HG03575 (cell line): ENCODE measurements around the gene EVA1A.

Source experiments
- ATAC-seq: cut with Tn5 transposase; IDR thresholded peaks from one replicate; pipeline ENCODE4 v1.9.1; 2021; ENCODE audit not compliant: unreplicated experiment, insufficient number of reproducible peaks, low FRiP score; ENCODE audit errors: extremely low read depth

Gene EVA1A

DNA sequence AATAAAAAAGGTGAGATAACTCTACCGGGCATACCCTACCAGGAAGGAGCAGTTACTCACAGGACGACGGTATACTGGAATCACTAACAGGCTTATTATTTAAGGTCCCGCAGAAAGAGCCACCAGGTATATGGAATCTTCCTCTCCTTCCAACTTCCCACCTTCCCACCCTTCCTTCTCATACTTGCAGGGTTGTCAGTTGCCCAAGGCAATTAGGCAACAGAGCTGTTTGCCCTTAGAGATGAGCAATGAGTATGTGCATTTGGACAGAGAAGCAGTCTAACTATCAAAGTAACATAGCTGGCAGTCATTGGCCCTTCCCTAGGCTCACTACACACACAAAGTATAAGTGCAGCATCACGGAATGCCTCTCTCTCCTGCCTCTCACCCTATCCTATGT is 32.1 kb upstream of the EVA1A start:
- no peak for ATAC-seq

DNA sequence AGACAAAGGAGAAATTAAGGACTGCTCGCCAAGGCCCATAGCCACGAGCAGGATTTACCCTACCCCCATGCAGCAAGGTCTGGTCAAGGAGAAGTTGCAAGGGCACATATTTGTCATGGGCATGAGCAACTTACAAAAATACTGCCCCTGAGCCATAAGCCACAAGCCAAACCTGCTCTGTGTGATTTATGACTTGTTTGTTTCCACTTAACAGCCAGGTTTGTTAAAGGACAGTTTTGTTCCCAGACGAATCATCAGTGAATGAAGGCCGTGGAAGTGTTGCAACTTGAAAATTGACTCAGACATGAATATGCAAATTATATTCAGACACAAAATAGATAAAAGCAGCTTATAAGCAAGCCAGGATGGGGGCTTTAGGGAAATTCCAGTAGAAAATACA is 31.3 kb upstream of the EVA1A start:
- ATAC-seq, result no peak

DNA sequence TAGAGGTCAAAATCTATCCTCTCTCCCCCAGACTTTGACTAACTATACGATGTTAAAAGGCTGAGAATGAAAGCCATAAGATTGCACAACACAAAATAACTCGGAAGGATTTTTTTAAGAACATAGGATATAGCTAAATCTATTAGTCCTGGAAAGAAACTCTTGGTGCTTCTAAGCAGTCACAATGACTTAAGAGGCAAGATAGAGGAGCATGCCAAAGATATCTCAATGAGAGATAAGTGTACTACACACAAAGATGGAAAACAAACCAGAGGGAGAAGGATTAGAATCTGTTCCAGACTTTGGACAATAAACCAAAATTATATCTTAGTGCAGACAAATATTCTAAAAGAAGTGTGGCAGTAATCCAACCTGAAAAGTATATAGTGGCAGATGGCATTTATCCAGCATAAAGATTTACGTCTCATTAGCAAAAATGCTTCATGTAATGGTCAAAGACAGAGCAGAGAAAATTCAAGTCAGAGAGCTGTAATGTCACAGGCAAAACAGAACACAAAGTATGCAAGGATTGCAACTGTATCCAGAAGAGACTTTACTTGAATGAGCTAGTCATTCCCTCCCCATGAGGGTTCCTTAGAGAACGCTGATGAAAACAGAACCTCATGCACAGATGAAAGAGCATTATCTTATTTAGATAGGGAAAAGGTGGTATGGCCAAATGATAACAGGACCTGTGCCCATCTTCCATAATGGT is 28.8 kb upstream of the EVA1A start:
- no peak for ATAC-seq

DNA sequence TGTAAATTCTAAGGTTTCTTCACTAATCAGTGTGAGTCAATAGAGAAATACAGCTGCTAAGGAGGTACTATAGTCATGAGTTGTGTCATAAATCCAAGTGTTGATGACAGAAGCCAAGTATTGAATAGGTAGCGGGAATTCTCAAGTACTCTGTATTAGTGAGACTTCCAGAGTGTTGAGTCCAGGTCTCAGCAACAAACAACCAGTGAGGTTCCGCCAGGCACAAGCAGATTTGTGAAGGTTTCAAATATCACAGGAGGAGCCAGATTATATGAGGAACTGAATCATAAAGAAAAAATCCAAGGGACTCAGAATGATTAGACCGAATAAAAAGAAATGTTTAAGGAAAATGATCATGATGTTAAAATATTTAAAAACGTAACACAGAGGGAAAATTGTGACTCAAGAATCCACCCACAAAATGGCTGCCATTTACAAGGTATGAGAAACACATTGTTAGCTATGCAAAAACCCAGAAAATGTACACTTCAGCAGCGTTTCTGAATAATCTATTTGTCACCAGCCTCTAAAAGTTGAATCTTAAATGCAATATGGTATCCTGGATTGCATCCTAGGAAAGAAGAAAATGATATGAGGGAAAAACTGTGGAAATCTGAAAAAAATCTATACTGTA is 27.3 kb upstream of the EVA1A start:
- no peak for ATAC-seq

DNA sequence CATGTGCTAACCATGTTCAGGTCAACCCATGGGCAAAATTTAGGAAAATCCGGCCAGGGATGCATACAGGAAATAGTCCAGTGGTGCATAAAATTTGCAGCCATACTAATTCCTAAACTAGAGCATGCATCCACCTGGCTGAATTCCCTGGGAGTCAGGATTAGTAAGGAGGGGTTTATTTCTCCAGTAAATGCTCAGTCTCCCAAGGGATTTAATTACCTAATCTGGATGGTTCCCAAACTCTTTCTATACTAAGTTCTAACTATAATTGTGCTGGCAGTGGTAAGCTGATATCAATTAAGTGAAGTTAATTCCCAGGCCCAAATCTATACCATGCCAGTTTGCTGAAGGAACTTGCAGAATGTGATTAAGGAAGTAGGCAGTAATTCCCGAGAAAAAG is 26.2 kb upstream of the EVA1A start:
- ATAC-seq, result no peak

DNA sequence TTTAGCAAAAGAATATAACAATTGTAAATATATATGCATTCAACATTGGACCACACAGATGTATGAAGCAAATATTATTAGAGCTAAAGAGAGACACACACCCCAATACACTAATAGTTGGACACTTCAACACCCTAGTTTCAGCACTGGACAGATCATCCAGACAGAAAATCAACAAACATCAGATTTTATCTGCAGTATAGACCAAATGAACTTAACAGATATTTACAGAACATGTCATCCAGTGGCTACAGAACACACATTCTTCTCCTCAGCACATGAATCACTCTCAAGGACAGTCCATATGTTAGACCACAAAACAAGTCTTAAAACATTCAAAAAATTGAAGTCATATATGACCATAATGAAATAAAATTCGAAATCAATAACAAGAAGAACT is 22.1 kb upstream of the EVA1A start:
- no peak for ATAC-seq

DNA sequence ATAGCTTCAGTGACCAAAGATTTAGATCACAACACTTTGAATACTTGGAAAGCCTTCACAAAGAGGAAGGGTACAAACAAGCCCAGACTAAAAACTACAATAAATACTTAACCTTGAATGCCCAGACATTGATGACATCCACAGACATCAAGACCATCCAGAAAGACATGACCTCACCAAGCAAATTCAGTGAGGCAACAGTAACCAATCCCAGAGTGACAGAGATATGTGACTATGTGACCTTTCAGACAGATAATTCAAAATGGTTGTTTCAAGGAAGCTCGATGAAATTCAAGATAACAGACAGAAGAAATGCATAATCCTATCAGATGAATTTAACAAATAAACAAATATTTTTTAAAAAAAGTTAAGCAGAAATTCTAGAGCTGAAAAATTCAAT is 19.9 kb upstream of the EVA1A start:
- no peak for ATAC-seq

DNA sequence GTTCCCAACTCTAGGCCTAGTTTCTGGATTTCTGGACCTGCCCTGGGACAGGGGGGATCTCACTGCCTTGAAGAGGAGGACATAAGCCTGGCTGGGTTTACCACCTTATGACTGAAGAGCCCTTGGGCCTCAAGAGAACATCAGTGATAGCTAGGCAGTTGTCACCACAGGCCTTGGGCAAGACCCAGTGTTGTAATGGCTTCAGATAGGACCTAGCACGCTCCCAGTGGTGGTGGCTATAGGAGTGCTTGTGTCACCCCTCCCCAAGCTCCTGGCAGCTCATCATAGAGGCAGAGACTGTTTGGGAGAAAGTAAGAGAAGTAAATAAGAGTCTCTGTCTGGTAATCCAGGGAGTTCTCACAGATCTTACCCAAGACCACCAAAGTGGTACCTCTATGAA is 19.4 kb upstream of the EVA1A start:
- no peak for ATAC-seq

DNA sequence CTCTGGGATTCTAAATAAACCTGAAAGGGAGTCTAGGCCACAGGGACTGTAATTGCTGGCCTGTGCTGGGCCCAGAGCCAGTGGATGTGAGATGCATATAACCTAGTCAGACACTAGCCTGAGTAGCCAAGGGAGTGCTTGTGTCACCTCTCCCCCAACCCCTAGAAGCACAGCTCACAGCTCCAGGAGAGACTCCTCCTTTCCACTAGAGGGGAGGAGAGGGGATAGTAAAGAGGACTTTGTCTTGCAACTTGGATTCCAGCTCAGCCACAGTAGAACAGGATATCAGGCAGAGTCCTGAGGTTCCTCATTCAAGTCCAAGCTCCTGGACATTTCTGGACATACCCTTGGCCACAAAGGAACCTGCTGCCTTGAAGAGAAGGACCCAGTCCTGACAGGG is 18.4 kb upstream of the EVA1A start:
- no peak for ATAC-seq

DNA sequence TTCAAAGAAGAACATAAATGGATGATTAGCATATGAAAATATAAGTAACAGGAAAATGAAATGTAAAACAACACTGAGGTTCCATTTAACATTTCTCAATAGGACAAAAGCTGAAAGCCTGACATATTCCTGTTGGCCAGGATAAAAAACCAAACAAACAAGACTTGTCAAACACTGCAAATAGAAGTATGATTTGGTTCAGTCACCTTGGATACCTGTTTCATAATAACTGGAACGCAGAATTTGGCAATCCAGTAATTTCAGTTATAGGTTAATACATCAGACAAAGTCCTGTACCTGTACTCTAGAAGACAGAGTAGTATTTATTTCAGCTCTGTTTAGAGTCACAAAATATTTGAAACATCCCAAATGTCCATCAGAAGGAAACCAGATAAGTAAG is 16.5 kb upstream of the EVA1A start:
- ATAC-seq, result no peak

DNA sequence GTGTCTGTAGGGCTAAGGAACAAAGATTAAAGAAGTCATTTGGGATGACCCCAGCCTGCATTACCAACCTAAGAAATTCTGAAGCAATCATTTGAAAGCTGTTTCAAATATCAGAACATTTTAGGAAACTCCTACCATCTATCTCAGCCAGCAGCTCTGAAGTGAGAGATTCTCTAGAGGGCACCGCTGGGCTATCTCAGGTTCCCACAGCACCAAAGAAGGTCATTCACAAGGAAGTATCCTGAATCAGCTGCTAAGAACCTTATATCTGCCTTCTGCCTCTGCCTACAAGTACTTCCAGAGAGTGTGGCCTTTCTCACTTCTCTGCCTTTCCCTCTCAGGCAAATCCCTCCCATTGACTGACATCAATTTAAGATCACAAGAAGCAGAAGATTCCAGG is 13.4 kb upstream of the EVA1A start:
- no peak for ATAC-seq

DNA sequence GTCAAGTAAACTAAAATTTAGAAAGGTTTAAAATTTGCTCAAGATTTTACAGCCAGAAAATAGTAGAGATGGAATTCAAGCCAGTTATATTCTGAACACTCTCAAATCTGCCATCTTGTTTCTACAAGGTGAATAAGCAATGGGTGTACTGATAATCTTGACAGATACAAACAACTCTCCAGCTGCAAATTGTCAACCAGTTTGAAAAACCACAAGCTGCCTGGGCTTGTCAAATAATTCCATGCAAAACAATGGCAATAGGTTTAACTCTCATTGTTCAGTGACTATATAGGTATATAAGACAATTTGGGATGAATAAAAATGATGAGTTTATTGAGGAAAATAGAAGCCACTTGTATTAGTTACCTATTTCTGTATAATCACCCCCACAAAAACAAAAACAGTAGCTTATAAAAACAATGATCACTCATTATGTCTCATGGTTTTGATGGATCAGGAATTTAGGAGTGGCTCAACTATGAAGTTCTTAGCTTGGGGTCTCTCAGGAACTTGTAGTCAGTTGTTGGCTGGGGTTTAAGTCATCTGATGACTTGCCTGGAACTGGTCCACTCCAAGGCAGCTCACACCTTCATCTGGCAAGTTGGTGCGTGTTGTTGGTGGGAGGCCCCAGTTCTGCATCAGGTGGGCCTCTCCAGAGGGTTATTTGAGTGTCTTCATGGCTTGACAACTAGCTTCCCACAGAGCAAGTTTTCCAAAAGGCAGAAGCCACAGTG is 12.6 kb upstream of the EVA1A start:
- ATAC-seq, result no peak

DNA sequence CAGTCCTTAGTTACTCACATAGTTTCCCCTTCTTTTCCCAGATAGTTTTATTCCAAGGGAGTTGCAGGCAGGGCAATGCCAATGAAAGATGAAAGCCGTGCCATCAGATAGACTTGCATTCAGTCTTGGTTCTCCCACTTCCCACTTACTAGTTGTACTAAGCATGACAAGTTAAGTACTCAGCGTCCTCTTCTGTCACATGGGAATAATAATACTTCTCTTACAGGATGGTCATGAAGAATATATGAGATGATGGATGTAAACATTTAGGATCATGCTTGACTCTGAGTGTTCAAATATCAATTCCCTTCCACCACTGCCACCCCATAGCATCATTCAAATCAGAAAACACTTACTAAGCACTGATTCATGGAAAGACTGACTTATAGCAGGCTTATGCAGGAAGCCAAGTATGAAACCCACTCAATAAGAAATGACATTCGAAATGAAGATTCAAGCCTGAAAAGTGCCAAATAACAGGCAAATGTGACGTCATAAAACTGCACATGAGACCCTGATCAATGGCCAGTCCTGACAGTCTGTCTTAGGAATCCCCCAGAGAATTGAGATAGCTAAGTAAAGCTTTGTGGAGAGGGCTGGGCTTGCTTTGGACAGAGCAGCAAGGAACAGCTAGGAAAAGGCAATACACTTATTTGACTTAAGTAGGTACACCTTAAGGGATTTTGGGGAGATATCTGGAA is 11.1 kb upstream of the EVA1A start:
- no peak for ATAC-seq

DNA sequence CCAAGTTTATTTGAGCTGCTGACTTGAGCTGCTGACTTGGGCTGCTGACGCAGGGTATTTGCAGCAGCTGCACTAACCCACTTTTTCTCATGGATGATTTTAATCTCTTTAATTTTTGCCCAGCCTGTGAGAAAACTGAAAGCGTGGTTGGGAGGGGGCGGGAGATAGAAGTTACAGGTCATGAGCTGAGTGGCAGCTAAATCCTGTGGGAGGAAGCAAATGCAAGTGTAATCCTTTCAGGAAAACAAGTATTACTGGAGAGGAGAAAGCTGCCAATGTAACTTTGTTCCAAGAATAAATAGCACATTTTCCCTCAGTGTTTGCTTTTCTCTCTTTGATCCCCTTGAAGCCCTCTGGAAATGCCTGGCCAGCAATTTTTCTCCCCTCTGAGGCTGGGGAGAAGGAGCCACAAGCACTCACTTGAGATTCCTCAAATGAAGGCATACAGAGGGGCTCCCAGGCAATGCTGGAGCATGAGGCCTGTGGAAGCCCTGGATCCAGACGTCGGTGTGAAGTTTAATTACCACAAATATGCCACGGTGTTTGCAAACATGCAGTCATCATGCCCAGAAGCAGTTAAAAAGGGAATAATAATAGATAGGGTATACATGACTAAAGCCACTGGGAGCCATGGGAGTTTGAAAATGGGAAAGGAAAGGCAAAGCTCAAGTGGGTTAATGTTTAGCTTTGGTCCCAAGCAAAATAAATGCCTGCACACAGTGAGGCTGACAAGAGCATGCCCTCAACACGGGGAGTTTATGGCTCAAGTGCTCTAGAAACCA is 10.4 kb upstream of the EVA1A start:
- no peak for ATAC-seq

DNA sequence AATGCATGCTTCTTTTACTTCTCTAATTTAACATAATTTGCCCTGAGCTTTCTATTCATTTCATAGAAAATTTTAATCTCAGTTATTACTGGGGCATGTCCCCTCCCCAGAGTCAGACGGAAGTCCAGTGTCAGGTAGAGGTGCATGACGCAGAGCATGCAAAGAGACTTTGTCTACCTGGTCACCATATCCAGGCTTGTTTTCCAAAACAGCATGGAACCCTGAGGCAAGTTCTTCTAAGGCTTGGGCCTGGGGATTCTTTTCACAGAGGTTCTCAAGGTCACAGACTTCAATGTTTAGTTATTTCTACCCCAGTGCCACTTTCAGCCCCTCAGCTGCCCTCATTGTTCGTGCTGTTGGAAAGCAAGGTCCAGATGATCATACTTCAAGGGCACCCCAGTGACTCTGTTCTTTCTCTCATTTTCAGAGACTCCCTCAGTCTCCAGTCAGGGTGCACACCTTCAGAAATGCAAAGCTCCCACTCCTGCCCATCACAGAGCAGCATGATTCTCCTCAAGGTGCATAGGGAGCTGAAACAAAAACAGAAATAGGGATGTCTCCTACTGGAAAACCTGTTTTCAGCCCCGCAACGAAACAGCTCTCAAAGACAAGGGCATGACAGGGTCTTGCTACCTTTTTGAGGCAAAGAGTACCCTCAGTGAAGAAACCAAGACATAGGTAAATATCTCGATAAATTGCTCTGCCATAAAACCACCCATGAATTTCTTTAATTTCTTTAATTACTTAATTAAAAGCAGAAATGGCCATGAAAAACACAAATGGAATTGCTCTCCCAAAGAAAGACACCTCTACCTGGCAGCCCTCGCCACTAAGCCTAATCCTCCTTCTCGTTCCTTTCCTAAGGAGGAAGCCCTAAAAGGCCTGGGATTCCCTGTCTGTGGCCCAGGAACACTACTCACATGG is 9.5 kb upstream of the EVA1A start:
- ATAC-seq, result no peak

DNA sequence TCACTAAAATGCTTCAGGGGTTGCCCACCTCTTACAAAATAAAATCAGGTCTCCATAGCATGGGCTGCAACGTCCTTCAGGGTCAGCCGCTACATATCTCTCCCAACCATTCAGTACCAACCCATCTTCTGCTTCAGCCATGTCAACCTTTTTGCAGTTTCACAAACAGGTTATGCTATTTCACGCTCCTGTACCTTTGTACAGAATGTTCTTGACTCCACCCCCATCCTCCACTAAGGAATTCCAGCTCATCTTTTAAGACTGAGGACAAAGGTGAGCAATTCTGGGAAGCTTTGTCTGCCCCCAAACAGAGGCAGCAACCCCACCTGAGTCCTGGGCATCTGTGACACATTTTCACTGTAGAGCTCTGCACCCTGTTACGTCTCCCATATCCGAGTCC is 8.8 kb upstream of the EVA1A start:
- no peak for ATAC-seq

DNA sequence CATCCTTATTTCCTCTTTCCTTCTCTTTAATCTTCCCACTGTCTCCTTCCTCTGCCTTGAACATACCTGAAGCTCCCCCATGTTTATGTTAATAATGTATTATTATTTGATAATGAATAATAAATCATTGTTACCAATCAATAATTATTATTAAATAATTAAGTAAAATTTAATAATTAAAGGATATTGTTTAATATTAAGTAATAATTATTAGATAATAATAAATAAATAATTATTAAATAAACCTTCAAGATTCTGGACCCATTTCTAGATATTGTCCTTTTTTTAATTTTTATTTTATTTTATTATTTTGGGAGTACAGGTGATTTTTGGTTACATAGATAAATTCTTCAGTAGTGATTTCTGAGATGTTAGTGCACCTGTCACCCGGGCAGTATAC is 7.4 kb upstream of the EVA1A start:
- no peak for ATAC-seq
